Endothelial cell of umbilical vein (primary cell): Measurements from ENCODE around the gene CAT. TPM values are rescaled to one million over a fixed set of nuclear protein-coding genes. Genes with fewer than 3 reads are reported as not detected.

ENCODE experiments used
- BruUV-seq: library from RNA; stranded (reverse); fragments of 400-500 nt; replicated peaks from 2 replicates; lab custom pipeline; 2021; lab: Mats Ljungman, UMichigan
- CTCF ChIA-PET: fragments of 300-600, 350-600 bp; sonication (Branson Sonifier 250); formaldehyde crosslinking; loops from one replicate; lab custom pipeline; 2021; ENCODE audit warnings: antibody characterized with exemption, inconsistent platforms; lab: Charles Lee
- POLR2A ChIA-PET: fragments of 300-600, 350-600 bp; sonication (Branson Sonifier 250); formaldehyde crosslinking; loops from one replicate; lab custom pipeline; 2021; ENCODE audit warnings: antibody characterized with exemption, inconsistent platforms; lab: Charles Lee
- DNase-seq: peaks from one replicate; pipeline ENCODE4 v3.0.0-alpha.2; 2011; ENCODE audit warnings: low read depth, low spot score
- FAIRE-seq: peaks from 2 replicates; lab custom pipeline; 2011; peaks lifted over from hg19 to GRCh38; lab: Jason Lieb, UNC
- H2AFZ ChIP-seq: 2 replicates; pipeline ENCODE4 v1.6.0; 2012; ENCODE audit warnings: low read depth, low read length, control low read depth, inconsistent platforms
- H3K27ac ChIP-seq: 2 replicates; pipeline ENCODE4 v1.5.1; 2011; ENCODE audit warnings: low read depth, mild to moderate bottlenecking, control low read depth, low read length, moderate library complexity; ENCODE audit not compliant: insufficient read depth
- H3K27me3 ChIP-seq, 2 experiments: 2 replicates each; pipeline versions ENCODE4 v1.6.0 to v1.6.1; 2011; ENCODE audit warnings: low read length in 2 of 2, mixed read lengths in 1 of 2; ENCODE audit not compliant: control insufficient read depth in 2 of 2, insufficient read depth in 2 of 2
- H3K36me3 ChIP-seq, 2 experiments: 2 replicates in 1 of 2; 3 replicates in 1 of 2; pipeline ENCODE4 v1.5.1; 2011; ENCODE audit warnings: low read length in 2 of 2, mild to moderate bottlenecking in 1 of 2, moderate library complexity in 1 of 2; ENCODE audit not compliant: control insufficient read depth in 2 of 2, insufficient read depth in 2 of 2; ENCODE audit errors: extremely low read depth in 1 of 2
- H3K4me1 ChIP-seq: 3 replicates; pipeline ENCODE4 v1.5.1; 2011; ENCODE audit warnings: mild to moderate bottlenecking, low read length; ENCODE audit not compliant: control insufficient read depth, insufficient read depth; ENCODE audit errors: extremely low read depth
- H3K4me2 ChIP-seq: 2 replicates; pipeline ENCODE4 v1.6.1; 2011; ENCODE audit warnings: low read length, control low read depth, mixed read lengths; ENCODE audit not compliant: insufficient read depth
- H3K4me3 ChIP-seq, 3 experiments: fragments of 200-600 bp in 1 of 3; sonication (generic), shearing (Covaris generic) in 1 of 3; replicated peaks in 1 of 3; 2 replicates each; pipeline ENCODE4 v1.5.1; 2011 to 2016; ENCODE audit warnings: control low read depth in 3 of 3, low read length in 3 of 3, mild to moderate bottlenecking in 2 of 3, inconsistent platforms in 1 of 3, low read depth in 1 of 3, moderate library complexity in 1 of 3; ENCODE audit not compliant: insufficient read depth in 1 of 3
- H3K79me2 ChIP-seq: 2 replicates; pipeline ENCODE4 v1.6.0; 2012; ENCODE audit warnings: low read length, inconsistent platforms; ENCODE audit not compliant: control insufficient read depth, insufficient read depth
- H3K9ac ChIP-seq: replicated peaks from 2 replicates; pipeline ENCODE3; 2011; ENCODE audit warnings: low read length, control low read depth; ENCODE audit not compliant: insufficient read depth; ENCODE audit errors: extremely low read depth
- H3K9me1 ChIP-seq: replicated peaks from 3 replicates; pipeline ENCODE4 v1.6.0; 2011; ENCODE audit warnings: mild to moderate bottlenecking, low read length; ENCODE audit not compliant: control insufficient read depth, insufficient read depth; ENCODE audit errors: extremely low read depth
- H3K9me3 ChIP-seq: replicated peaks from 2 replicates; pipeline ENCODE4 v1.5.1; 2012; ENCODE audit warnings: low read length, inconsistent platforms; ENCODE audit not compliant: control insufficient read depth, insufficient read depth
- H4K20me1 ChIP-seq: replicated peaks from 2 replicates; pipeline ENCODE3; 2011; ENCODE audit warnings: mild to moderate bottlenecking, low read length; ENCODE audit not compliant: control insufficient read depth, insufficient read depth; ENCODE audit errors: extremely low read depth
- CTCF ChIP-seq, 2 donors: IDR thresholded peaks; 1 replicate in 1 of 2; 2 replicates in 1 of 2; pipeline ENCODE4 v1.5.1; 2011; ENCODE audit warnings: low read length in 2 of 2, mild to moderate bottlenecking in 2 of 2, moderate library complexity in 2 of 2, control low read depth in 1 of 2, inconsistent platforms in 1 of 2, low read depth in 1 of 2; ENCODE audit not compliant: insufficient read depth in 1 of 2; ENCODE audit errors: extremely low read depth in 1 of 2
- EZH2 ChIP-seq: IDR thresholded peaks from 2 replicates; pipeline ENCODE4 v1.6.1; 2012; ENCODE audit warnings: borderline replicate concordance, low read depth, mild to moderate bottlenecking, moderate library complexity, low read length, inconsistent platforms; ENCODE audit not compliant: severe bottlenecking
- FOS ChIP-seq: IDR thresholded peaks from 2 replicates; pipeline ENCODE4 v1.6.1; 2011; ENCODE audit warnings: mild to moderate bottlenecking, low read length, moderate library complexity, borderline replicate concordance; ENCODE audit not compliant: insufficient read depth
- GATA2 ChIP-seq: IDR thresholded peaks from 2 replicates; pipeline ENCODE4 v1.7.0; 2011; ENCODE audit warnings: low read depth, mild to moderate bottlenecking, moderate library complexity, mixed read lengths, low read length; ENCODE audit not compliant: insufficient read length, insufficient read depth
- JUN ChIP-seq: IDR thresholded peaks from 2 replicates; pipeline ENCODE4 v1.6.1; 2011; ENCODE audit warnings: borderline replicate concordance, low read depth; ENCODE audit not compliant: insufficient read length, insufficient read depth
- MAX ChIP-seq: IDR thresholded peaks from 2 replicates; pipeline ENCODE4 v1.6.1; 2011; ENCODE audit not compliant: insufficient read depth, insufficient read length
- MYC ChIP-seq: IDR thresholded peaks from one replicate; pipeline ENCODE4 v1.6.1; 2011; ENCODE audit warnings: mild to moderate bottlenecking, low read depth, low read length
- POLR2A ChIP-seq: IDR thresholded peaks from 2 replicates; pipeline ENCODE4 v1.6.1; 2012; ENCODE audit warnings: low read depth, mild to moderate bottlenecking, control low read depth, low read length
- POLR2AphosphoS5 ChIP-seq: IDR thresholded peaks from 2 replicates; pipeline ENCODE4 v1.6.1; 2012; ENCODE audit warnings: low read depth, mild to moderate bottlenecking, control low read depth, low read length, moderate library complexity; ENCODE audit not compliant: insufficient read depth
- dilution Hi-C: fragments of 300-500 bp; cut with MboI; formaldehyde crosslinking; loops from one replicate; pipeline ENCODE4 v1.15.0; 2019; ENCODE audit warnings: low sequenced_read_pairs; ENCODE audit not compliant: extremely low pct_ligation_motif_present
- intact Hi-C: fragments of 100-400 bp; cut with micrococcal nuclease; formaldehyde crosslinking; loops from one replicate; pipeline ENCODE4 v1.10.0; 2022
- polyA plus RNA-seq, 4 experiments: library from polyadenylated mRNA; depleted of rRNA in 3 of 4; stranded (reverse) in 3 of 4; unstranded in 1 of 4; fragments of >200 nt; gene quantifications; 2 replicates each; pipeline versions ENCODE4 v1.2.1 to v1.2.3, GENCODE V29; 2011 to 2012; ENCODE audit warnings: missing spikeins in 1 of 4
- total RNA-seq: library from RNA; stranded (reverse); gene quantifications from 2 replicates; pipeline ENCODE4 v1.2.3, GENCODE V29; 2021

Gene CAT
- total and polyA plus RNA-seq, 2 donors (not counting 3 experiments of a cell fraction or from before 2014, with no cell fraction given), result 32.7 to 50.5 TPM

GRCh38 chr11:34510218-34510617 is 71.5 kb downstream of the CAT start:
- no peak overlapping the region for H3K9ac ChIP-seq
- H3K36me3 ChIP-seq, result no peaks in the 10 kb centered on the region
- no peaks in the 10 kb centered on the region for H3K4me1 ChIP-seq
- H3K9me1 ChIP-seq, result no peaks in the 10 kb centered on the region
- FAIRE-seq (no peak), DNase-seq (no peak)
- intact Hi-C loops, result no loop called here
- no peak overlapping the region for H3K4me3 ChIP-seq
- dilution Hi-C loops, result no loop called here
- POLR2A ChIA-PET, result no interaction called here
- BruUV-seq, result no TSS peak
- H3K4me2 ChIP-seq, result no peak overlapping the region
- no peaks in the 10 kb centered on the region for H3K9me3 ChIP-seq
- TF ChIP-seq CTCF (IDR thresholded peaks at IDR 0.05; ENCODE audit: extremely low read depth in 1 of 2, insufficient read depth in 1 of 2, low read depth in 1 of 2, low read length in 2 of 2) (no peak), EZH2 (no peak), MYC (no peak)
- CTCF ChIA-PET, result interaction anchor here (5.5 kb wide), 1 partner anchor 382 kb away, joined by 32 read pairs; no protein-coding TSS in a partner anchor
- H3K79me2 ChIP-seq, result no peaks in the 10 kb centered on the region
- no peak overlapping the region for H2AFZ ChIP-seq
- no peaks in the 10 kb centered on the region for H3K27me3 ChIP-seq
- H3K27ac ChIP-seq, result no peak overlapping the region
- no peaks in the 10 kb centered on the region for H4K20me1 ChIP-seq

GRCh38 chr11:34510673-34511072 is 71.9 kb downstream of the CAT start:
- no TSS peak for BruUV-seq
- Histone ChIP-seq H4K20me1 (no peaks in the 10 kb centered on the region), H3K27ac (no peak overlapping the region), H2AFZ (no peak overlapping the region), H3K9me1 (no peaks in the 10 kb centered on the region), H3K4me2 (no peak overlapping the region), H3K27me3 (no peaks in the 10 kb centered on the region), H3K4me3 (no peak overlapping the region), H3K9ac (no peak overlapping the region), H3K4me1 (no peaks in the 10 kb centered on the region), H3K9me3 (no peaks in the 10 kb centered on the region), H3K79me2 (no peaks in the 10 kb centered on the region), H3K36me3 (no peaks in the 10 kb centered on the region)
- FAIRE-seq, result no peak
- dilution Hi-C loops (no loop called here), intact Hi-C loops (no loop called here)
- ChIA-PET POLR2A (no interaction called here), CTCF (interaction anchor here (0.9 to 5.5 kb wide), 3 partner anchors 382 to 881 kb away, joined by 3 to 32 read pairs (median 5); no protein-coding TSS in a partner anchor)
- TF ChIP-seq EZH2 (no peak), CTCF (IDR thresholded peaks at IDR 0.05; ENCODE audit: extremely low read depth in 1 of 2, insufficient read depth in 1 of 2, low read depth in 1 of 2, low read length in 2 of 2) (no peak), POLR2AphosphoS5 (no peak), FOS (no peak), POLR2A (no peak), MAX (no peak), MYC (no peak), JUN (no peak), GATA2 (no peak)
- no peak for DNase-seq
